Endothelial cell of umbilical vein (primary cell): ENCODE results near the gene POMC. TPM values are rescaled to one million over a fixed set of nuclear protein-coding genes. Genes with fewer than 3 reads are reported as not detected.

ENCODE experiments used
- BruUV-seq: library from RNA; stranded (reverse); fragments of 400-500 nt; replicated peaks from 2 replicates; lab custom pipeline; 2021; lab: Mats Ljungman, UMichigan
- CTCF ChIA-PET: fragments of 300-600, 350-600 bp; sonication (Branson Sonifier 250); formaldehyde crosslinking; loops from one replicate; lab custom pipeline; 2021; ENCODE audit warnings: antibody characterized with exemption, inconsistent platforms; lab: Charles Lee
- POLR2A ChIA-PET: fragments of 300-600, 350-600 bp; sonication (Branson Sonifier 250); formaldehyde crosslinking; loops from one replicate; lab custom pipeline; 2021; ENCODE audit warnings: antibody characterized with exemption, inconsistent platforms; lab: Charles Lee
- DNase-seq: peaks from one replicate; pipeline ENCODE4 v3.0.0-alpha.2; 2011; ENCODE audit warnings: low read depth, low spot score
- FAIRE-seq: peaks from 2 replicates; lab custom pipeline; 2011; peaks lifted over from hg19 to GRCh38; lab: Jason Lieb, UNC
- H2AFZ ChIP-seq: 2 replicates; pipeline ENCODE4 v1.6.0; 2012; ENCODE audit warnings: low read depth, low read length, control low read depth, inconsistent platforms
- H3K27ac ChIP-seq: 2 replicates; pipeline ENCODE4 v1.5.1; 2011; ENCODE audit warnings: low read depth, mild to moderate bottlenecking, control low read depth, low read length, moderate library complexity; ENCODE audit not compliant: insufficient read depth
- H3K27me3 ChIP-seq, 2 experiments: 2 replicates each; pipeline versions ENCODE4 v1.6.0 to v1.6.1; 2011; ENCODE audit warnings: low read length in 2 of 2, mixed read lengths in 1 of 2; ENCODE audit not compliant: control insufficient read depth in 2 of 2, insufficient read depth in 2 of 2
- H3K36me3 ChIP-seq, 2 experiments: 2 replicates in 1 of 2; 3 replicates in 1 of 2; pipeline ENCODE4 v1.5.1; 2011; ENCODE audit warnings: low read length in 2 of 2, mild to moderate bottlenecking in 1 of 2, moderate library complexity in 1 of 2; ENCODE audit not compliant: control insufficient read depth in 2 of 2, insufficient read depth in 2 of 2; ENCODE audit errors: extremely low read depth in 1 of 2
- H3K4me1 ChIP-seq: 3 replicates; pipeline ENCODE4 v1.5.1; 2011; ENCODE audit warnings: mild to moderate bottlenecking, low read length; ENCODE audit not compliant: control insufficient read depth, insufficient read depth; ENCODE audit errors: extremely low read depth
- H3K4me2 ChIP-seq: 2 replicates; pipeline ENCODE4 v1.6.1; 2011; ENCODE audit warnings: low read length, control low read depth, mixed read lengths; ENCODE audit not compliant: insufficient read depth
- H3K4me3 ChIP-seq, 3 experiments: fragments of 200-600 bp in 1 of 3; sonication (generic), shearing (Covaris generic) in 1 of 3; replicated peaks in 1 of 3; 2 replicates each; pipeline ENCODE4 v1.5.1; 2011 to 2016; ENCODE audit warnings: control low read depth in 3 of 3, low read length in 3 of 3, mild to moderate bottlenecking in 2 of 3, inconsistent platforms in 1 of 3, low read depth in 1 of 3, moderate library complexity in 1 of 3; ENCODE audit not compliant: insufficient read depth in 1 of 3
- H3K79me2 ChIP-seq: 2 replicates; pipeline ENCODE4 v1.6.0; 2012; ENCODE audit warnings: low read length, inconsistent platforms; ENCODE audit not compliant: control insufficient read depth, insufficient read depth
- H3K9ac ChIP-seq: replicated peaks from 2 replicates; pipeline ENCODE3; 2011; ENCODE audit warnings: low read length, control low read depth; ENCODE audit not compliant: insufficient read depth; ENCODE audit errors: extremely low read depth
- H3K9me1 ChIP-seq: replicated peaks from 3 replicates; pipeline ENCODE4 v1.6.0; 2011; ENCODE audit warnings: mild to moderate bottlenecking, low read length; ENCODE audit not compliant: control insufficient read depth, insufficient read depth; ENCODE audit errors: extremely low read depth
- H3K9me3 ChIP-seq: replicated peaks from 2 replicates; pipeline ENCODE4 v1.5.1; 2012; ENCODE audit warnings: low read length, inconsistent platforms; ENCODE audit not compliant: control insufficient read depth, insufficient read depth
- H4K20me1 ChIP-seq: replicated peaks from 2 replicates; pipeline ENCODE3; 2011; ENCODE audit warnings: mild to moderate bottlenecking, low read length; ENCODE audit not compliant: control insufficient read depth, insufficient read depth; ENCODE audit errors: extremely low read depth
- EZH2 ChIP-seq: IDR thresholded peaks from 2 replicates; pipeline ENCODE4 v1.6.1; 2012; ENCODE audit warnings: borderline replicate concordance, low read depth, mild to moderate bottlenecking, moderate library complexity, low read length, inconsistent platforms; ENCODE audit not compliant: severe bottlenecking
- FOS ChIP-seq: IDR thresholded peaks from 2 replicates; pipeline ENCODE4 v1.6.1; 2011; ENCODE audit warnings: mild to moderate bottlenecking, low read length, moderate library complexity, borderline replicate concordance; ENCODE audit not compliant: insufficient read depth
- GATA2 ChIP-seq: IDR thresholded peaks from 2 replicates; pipeline ENCODE4 v1.7.0; 2011; ENCODE audit warnings: low read depth, mild to moderate bottlenecking, moderate library complexity, mixed read lengths, low read length; ENCODE audit not compliant: insufficient read length, insufficient read depth
- JUN ChIP-seq: IDR thresholded peaks from 2 replicates; pipeline ENCODE4 v1.6.1; 2011; ENCODE audit warnings: borderline replicate concordance, low read depth; ENCODE audit not compliant: insufficient read length, insufficient read depth
- MYC ChIP-seq: IDR thresholded peaks from one replicate; pipeline ENCODE4 v1.6.1; 2011; ENCODE audit warnings: mild to moderate bottlenecking, low read depth, low read length
- POLR2A ChIP-seq: IDR thresholded peaks from 2 replicates; pipeline ENCODE4 v1.6.1; 2012; ENCODE audit warnings: low read depth, mild to moderate bottlenecking, control low read depth, low read length
- POLR2AphosphoS5 ChIP-seq: IDR thresholded peaks from 2 replicates; pipeline ENCODE4 v1.6.1; 2012; ENCODE audit warnings: low read depth, mild to moderate bottlenecking, control low read depth, low read length, moderate library complexity; ENCODE audit not compliant: insufficient read depth
- dilution Hi-C: fragments of 300-500 bp; cut with MboI; formaldehyde crosslinking; loops from one replicate; pipeline ENCODE4 v1.15.0; 2019; ENCODE audit warnings: low sequenced_read_pairs; ENCODE audit not compliant: extremely low pct_ligation_motif_present
- intact Hi-C: fragments of 100-400 bp; cut with micrococcal nuclease; formaldehyde crosslinking; loops from one replicate; pipeline ENCODE4 v1.10.0; 2022
- polyA plus RNA-seq, 4 experiments: library from polyadenylated mRNA; depleted of rRNA in 3 of 4; stranded (reverse) in 3 of 4; unstranded in 1 of 4; fragments of >200 nt; gene quantifications; 2 replicates each; pipeline versions ENCODE4 v1.2.1 to v1.2.3, GENCODE V29; 2011 to 2012; ENCODE audit warnings: missing spikeins in 1 of 4
- total RNA-seq: library from RNA; stranded (reverse); gene quantifications from 2 replicates; pipeline ENCODE4 v1.2.3, GENCODE V29; 2021
- TF ChIP-seq, protein P1 (sequence below): IDR thresholded peaks from 2 replicates; pipeline ENCODE4 v1.6.1; 2011; ENCODE audit not compliant: insufficient read depth, insufficient read length
- TF ChIP-seq, protein P2 (sequence below), 2 donors: IDR thresholded peaks; 1 replicate in 1 of 2; 2 replicates in 1 of 2; pipeline ENCODE4 v1.5.1; 2011; ENCODE audit warnings: low read length in 2 of 2, mild to moderate bottlenecking in 2 of 2, moderate library complexity in 2 of 2, control low read depth in 1 of 2, inconsistent platforms in 1 of 2, low read depth in 1 of 2; ENCODE audit not compliant: insufficient read depth in 1 of 2; ENCODE audit errors: extremely low read depth in 1 of 2

Gene POMC
- total and polyA plus RNA-seq, 2 donors (not counting 3 experiments of a cell fraction or from before 2014, with no cell fraction given), result 2.4 to 2.7 TPM

DNA sequence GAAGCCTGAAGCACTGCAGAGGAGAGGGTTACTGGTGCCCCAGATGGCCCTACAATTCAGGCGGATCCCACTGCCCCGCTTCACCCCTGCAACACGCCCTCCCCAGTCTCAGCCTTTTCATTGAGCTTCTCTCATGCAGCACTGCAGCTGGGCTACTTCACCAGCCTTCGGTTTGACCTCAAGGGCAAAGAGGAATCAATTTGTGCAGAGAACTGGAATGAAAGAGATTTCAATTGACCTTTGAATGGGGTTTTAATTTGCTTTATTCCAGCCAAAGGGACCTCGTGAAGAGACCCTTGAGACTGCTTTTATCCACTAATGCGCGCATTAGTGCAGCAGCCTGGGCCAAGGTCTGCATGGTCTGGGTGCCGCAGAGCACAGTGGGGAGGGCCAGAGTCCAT is 8.8 kb upstream of the POMC start:
- ChIA-PET CTCF (interaction anchor here (0.6 kb wide), 1 partner anchor 13 kb away, joined by 3 read pairs; no protein-coding TSS in a partner anchor), POLR2A (no interaction called here)
- Histone ChIP-seq H3K36me3 (no peaks in the 10 kb centered on the region), H3K9ac (no peak overlapping the region), H3K4me2 (no peak overlapping the region), H4K20me1 (no peaks in the 10 kb centered on the region), H2AFZ (no peak overlapping the region), H3K4me1 (no peaks in the 10 kb centered on the region), H3K9me1 (no peaks in the 10 kb centered on the region), H3K27ac (no peak overlapping the region), H3K79me2 (no peaks in the 10 kb centered on the region), H3K9me3 (no peaks in the 10 kb centered on the region), H3K27me3 (peaks cover 2 to 14% of the 10 kb centered on the region in 2 experiments), H3K4me3 (no peak overlapping the region)
- no peak for DNase-seq
- BruUV-seq, result no TSS peak
- intact Hi-C loops (no loop called here), dilution Hi-C loops (no loop called here)
- TF ChIP-seq GATA2 (no peak), POLR2AphosphoS5 (no peak), POLR2A (no peak), EZH2 (no peak), JUN (no peak), FOS (no peak), MYC (no peak)
- TF ChIP-seq, protein P1, sequence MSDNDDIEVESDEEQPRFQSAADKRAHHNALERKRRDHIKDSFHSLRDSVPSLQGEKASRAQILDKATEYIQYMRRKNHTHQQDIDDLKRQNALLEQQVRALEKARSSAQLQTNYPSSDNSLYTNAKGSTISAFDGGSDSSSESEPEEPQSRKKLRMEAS, result no peak
- TF ChIP-seq, protein P2, sequence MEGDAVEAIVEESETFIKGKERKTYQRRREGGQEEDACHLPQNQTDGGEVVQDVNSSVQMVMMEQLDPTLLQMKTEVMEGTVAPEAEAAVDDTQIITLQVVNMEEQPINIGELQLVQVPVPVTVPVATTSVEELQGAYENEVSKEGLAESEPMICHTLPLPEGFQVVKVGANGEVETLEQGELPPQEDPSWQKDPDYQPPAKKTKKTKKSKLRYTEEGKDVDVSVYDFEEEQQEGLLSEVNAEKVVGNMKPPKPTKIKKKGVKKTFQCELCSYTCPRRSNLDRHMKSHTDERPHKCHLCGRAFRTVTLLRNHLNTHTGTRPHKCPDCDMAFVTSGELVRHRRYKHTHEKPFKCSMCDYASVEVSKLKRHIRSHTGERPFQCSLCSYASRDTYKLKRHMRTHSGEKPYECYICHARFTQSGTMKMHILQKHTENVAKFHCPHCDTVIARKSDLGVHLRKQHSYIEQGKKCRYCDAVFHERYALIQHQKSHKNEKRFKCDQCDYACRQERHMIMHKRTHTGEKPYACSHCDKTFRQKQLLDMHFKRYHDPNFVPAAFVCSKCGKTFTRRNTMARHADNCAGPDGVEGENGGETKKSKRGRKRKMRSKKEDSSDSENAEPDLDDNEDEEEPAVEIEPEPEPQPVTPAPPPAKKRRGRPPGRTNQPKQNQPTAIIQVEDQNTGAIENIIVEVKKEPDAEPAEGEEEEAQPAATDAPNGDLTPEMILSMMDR (IDR thresholded peaks at IDR 0.05; ENCODE audit: extremely low read depth in 1 of 2, insufficient read depth in 1 of 2, low read depth in 1 of 2, low read length in 2 of 2), result no peak
- no peak for FAIRE-seq
